GM21717 (cell line): ENCODE data around the gene NHLH1.
"Not testable (repeated sequence)": the region's sequence is repeated elsewhere in the genome, so short reads cannot be mapped to it uniquely, and the experiment has no call there.

ENCODE experiments used
- ATAC-seq: cut with Tn5 transposase; IDR thresholded peaks from one replicate; pipeline ENCODE4 v1.9.1; 2021; ENCODE audit warnings: mild to moderate bottlenecking, moderate library complexity; ENCODE audit not compliant: unreplicated experiment

Gene NHLH1

DNA sequence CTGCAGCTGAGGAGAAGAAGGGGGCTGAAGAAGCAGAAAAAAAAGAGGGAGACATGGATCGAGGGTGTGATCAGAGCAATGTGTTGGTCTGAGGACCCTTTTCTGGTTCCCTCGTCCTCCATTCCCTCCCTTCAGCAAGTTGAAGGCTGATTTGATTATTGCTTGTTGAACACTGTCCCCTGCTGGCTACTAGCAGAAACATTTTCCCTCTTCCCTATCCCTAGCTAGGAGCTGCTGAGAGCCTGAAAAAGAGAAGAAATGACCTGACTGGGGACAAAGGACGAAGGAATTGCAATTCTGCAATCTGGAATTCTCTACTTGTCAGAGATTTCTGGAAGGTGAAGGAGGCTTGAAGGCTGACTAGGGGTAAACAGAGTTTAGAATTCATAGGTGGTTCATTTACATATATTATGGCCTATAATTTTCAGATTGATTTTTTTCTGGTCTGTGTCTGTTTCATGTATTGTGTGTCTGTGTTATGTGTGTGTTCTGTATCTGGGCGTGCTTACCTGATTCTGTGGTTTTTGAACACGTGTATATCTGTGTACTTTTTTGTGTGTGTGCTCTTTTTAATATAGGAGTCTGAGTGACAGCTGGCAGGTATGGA is 9.8 kb downstream of the NHLH1 start:
- ATAC-seq, result no peak

DNA sequence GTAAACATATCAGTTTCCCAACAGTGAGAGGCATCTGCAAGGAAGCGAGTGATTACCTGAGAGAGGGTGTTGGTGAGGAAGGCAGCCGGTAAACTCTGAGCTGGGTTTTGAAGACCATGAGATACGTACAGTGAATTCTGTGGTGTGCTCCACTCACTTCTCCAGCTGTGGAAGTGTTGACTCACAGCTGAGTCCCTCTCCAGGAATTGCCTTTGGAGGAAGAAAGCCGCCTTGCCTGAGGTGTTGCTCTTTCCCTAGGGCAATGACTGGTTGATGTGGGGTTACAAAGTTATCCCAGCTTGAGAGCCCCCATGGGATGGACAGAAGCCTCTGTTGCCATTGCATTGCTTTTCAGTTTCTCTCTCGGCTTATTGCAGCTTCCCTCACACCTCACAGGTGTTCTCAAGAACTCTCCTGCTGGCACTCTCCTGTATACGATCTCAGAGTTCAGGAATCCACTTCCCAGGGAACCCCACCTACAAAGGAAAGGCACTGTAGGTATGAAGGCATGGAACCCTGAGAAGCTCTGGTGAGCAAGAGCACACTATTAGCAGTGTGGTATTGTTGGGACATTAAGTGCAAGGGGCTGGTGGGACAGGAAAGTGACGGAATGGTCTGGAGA is 10.8 kb downstream of the NHLH1 start:
- no peak for ATAC-seq

DNA sequence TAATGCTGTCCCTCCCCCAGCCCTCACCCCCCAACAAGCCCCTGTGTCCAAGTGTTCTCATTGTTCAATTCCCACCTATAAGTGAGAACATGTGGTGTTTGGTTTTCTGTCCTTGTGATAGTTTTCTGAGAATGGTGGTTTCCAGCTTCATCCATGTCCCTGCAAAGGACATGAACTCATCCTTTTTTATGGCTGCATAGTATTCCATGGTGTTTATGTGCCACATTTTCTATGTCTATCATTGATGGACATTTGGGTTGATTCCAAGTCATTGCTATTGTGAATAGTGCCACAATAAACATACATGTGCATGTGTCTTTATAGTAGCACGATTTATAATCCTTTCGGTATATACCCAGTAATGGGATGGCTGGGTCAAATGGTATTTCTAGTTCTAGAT is 17.9 kb downstream of the NHLH1 start:
- not testable (repeated sequence) for ATAC-seq

DNA sequence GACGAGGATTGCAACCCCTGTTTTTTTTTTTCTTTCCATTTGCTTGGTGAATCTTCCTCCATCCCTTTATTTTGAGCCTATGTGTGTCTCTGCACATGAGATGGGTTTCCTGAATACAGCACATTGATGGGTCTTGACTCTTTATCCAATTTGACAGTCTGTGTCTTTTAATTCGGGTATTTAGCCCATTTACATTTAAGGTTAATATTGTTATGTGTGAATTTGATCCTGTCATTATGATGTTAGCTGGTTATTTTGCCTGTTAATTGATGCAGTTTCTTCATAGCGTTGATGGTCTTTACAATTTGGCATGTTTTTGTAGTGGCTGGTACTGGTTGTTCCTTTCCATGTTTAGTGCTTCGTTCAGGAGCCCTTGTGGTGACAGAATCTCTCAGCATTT is 21.5 kb downstream of the NHLH1 start:
- ATAC-seq, result not testable (repeated sequence)

DNA sequence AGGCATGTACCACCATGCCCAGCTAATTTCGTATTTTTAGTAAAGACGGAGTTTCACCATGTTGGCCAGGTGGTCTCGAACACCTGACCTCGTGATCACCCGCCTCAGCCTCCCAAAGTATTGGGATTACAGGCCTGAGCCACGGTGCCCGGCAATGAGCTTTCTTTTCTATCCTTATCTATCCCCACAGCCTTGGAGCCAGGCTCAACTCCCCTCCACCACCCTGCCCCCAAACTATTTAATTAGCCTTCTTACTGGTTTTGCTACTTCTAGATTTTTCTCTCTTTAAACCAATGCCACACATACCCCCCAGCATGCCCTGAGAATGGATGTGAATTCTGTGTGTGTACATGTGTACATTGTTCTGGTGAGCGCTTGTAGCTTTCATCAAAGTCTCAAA is 27.8 kb downstream of the NHLH1 start:
- ATAC-seq, result no peak

DNA sequence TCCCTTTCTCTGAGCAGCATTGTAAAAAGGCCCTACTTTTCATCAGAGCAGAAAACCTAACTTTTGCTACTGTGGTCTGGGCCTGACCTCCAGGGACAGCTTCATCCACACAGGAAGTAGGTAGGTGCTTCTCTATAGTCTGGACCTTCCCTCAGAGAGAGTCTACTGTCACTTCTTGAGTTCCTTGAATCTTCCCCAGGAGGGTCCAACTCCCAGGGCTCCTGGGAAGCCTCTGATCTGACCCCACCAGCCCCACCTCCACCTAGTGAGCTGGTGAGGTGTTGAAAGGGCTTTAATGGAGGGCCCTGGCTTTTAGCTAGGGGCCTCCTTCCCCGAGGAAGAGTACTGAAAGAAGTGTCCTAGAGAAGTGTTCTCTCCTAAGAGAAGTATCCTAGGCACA is 30.8 kb downstream of the NHLH1 start:
- no peak for ATAC-seq

DNA sequence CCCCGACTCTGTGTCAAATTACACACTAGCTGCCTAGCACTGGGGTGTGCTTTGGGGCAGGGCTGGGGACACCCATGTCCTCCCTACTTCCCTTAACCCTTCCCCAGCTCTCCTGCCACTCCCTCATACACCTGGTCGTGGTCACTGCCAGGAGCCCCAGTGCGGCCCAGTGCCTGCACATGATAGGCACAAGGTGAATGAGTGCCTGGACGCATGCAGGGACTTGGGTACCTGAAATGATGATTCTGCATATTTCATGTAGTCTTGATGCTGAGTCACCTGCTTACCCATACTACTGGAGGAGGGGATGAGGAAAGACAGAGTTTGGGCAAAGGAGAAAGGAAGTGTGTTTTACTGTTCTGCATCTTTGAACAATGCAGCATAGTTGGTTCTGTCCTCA is 32.0 kb downstream of the NHLH1 start:
- ATAC-seq, result no peak

DNA sequence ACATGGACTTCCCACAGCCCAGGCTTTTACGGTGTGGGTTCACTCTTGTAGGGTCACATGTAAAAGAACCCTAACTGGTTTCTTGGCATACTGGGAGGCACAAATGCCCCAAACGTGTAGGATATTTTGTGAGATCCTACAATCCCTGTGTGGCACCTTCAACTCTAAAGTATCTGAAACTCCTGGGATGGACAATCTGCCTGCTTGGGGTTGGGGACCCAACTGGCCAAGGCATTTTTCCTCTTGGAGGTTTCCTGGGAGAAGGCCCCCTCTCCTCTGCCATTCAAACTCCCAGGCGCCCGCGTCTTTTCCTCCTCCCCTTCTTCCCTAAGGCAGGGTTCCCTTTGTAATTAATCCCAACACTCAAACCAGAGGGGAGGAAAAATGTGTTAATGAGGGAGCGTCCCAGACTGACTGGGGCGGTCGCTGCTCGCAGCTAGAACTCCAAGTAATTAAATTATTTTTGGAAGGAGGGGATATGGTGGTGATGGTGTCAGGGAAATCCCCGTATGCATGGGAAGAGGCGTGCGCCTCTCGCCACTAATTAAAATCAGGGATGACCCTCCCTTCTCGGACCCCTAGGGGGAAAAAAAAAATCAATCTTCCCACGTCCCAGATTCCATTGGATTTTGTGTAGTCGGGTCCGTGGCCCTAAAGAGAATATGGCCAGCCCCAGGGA is 32.8 kb downstream of the NHLH1 start:
- no peak for ATAC-seq

DNA sequence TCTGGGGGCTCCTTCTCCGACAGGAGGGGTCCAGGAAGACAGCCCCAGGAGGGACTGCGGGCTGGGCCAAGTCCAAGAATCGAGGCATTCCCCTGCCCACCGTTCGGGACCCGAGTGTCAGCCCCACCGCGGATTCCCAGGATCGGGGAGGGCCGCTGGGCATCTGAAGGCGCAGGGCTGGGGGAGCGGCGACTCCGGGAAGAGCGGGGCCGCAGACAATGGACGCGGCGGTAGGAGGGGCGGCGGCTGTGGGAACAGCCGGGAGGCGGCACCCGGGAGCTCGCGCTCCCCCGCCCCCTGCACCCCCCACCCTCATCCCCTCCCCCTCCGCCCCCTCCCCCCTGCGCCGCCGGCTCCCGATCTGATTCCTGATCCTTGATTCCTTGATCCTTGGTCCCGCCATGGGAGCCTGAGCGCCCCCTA is 33.4 kb downstream of the NHLH1 start, which contains the start of gene VANGL2:
Gene VANGL2, plus strand, starts transcription at position 342 of the 423 bp plus-strand sequence. CDS start 15,274 bp downstream, outside the sequence.
- no peak for ATAC-seq

DNA sequence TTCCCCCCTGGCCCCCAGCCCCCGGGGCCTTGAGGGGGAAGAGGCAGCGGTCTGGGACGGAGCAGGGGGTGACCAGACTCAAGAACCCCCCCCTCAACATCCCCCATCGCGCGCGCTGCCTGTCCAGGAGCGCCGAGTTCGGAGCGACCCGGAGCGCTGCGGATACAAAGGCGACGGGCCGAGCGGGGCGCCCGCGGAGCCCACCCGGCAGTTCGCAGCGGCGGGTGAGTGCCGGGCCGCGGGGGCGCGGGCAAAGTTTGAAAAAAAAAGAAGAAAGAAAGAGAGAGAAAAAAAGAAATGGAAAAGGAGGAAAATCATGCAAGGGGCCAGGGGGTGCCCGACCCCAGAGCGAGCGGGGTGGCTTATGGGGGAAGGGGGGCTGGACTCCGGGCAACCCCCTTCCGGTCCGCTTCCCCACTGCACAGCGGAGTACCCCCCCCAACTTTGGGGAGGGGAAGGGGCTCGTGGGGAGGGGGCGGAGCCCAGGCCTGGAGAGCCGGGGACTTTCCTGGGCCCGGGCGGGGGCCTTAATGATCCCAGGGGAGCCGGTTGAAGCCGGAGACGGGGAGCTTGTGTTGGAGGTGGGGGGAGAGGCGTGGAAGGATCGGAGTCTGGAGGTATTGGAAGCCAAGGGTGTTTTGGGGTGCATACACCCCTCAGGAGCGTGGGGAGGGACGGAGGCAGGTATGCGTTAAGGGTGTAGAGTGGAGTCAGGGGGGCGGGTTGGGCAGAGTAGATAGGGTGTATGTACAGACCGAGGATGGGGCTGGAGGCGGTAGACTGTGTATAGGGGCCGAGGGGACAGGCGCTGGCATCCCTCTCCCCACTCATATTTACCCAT is 34.0 kb downstream of the NHLH1 start:
- no peak for ATAC-seq

DNA sequence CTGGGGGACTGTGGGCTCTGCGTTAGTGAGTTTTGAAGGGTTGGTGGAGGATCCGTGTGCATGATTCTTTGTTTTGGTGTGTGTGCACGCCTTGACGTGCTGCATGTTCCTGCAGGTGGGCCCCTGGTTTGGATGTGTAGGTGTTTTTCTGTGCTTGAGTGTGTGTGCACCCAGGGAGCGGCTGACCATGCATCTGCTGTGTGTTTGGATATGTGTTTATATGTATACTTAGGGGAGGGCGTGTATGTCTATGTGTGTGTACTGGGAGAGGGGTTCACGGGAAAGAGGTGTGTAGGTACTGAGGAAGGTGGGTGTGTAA is 34.6 kb downstream of the NHLH1 start:
- ATAC-seq, result no peak

DNA sequence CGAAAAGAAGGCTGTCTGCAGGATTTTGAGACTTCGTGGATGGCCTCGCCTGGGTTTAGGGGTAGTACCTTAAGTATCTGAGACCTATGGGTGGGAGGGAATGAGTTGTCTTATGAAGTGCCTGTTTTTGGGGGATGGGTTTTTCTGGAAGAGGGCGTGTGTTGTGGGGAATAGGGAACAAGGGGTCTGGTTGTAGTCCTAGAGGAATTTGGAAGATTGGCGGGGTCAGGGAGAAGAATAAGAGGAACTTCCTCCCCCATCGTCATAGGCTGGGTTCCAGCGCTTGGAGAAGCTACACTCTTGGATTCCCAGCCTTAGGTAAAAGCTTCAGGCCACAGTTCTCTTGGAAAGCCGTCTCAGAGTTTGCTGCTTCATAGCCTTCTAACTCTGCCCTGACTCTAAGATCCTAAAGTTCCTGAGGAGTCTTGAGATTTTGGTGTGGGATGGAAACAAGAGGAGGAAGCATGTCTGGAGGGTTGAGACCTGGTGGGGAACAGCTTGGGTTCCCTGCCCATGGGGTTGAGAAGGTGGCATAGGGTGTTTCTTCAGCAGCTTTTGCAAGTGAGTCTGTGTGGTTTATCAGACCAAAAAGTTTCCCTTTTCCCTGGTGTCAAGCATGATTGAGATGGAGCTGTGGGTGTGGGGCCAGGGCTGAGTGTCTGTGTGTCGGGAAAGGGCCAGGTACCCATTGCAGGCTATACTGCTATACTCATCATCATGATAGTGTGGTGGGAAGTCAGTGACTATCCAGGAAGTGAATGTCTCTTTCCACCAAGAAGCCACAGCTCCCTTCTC is 35.3 kb downstream of the NHLH1 start:
- no peak for ATAC-seq

DNA sequence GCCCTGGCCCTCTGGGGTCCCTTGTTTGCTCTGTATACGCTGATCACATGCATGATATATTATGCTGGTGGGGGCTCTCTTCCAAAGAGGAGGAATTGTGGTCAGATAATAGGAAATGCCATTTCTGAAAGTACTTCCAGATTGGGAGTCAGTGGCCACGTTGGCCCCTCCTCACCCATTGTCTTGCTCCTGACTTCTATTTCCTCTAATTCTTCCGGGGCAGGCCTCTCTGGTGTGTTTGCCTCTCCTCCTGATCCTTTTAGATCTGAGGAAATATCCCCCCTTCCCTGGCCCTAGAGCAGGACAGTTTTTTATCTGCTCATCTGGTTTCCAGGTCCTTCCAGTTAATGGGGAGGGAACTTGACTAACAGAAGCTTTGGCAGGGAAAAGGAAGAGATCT is 36.4 kb downstream of the NHLH1 start:
- no peak for ATAC-seq

DNA sequence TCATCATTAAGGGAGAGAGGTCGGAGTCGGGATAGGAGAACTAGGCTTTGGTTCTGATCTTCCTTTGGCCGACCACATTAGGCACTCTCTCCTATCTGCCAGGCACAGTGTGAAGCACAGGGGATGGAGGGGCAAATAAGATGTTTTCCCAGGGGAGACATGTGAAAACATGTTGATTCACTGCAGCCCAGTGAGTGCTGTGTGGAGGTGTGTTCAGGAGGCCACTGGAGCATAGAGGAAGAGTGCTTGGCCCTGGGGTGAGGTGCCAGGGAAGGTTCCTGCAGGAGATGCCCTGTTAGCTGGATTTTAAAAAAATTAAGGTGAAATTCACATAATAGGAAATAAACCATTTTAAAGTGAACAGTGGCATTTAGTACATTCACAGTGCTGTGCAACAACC is 37.2 kb downstream of the NHLH1 start:
- no peak for ATAC-seq

DNA sequence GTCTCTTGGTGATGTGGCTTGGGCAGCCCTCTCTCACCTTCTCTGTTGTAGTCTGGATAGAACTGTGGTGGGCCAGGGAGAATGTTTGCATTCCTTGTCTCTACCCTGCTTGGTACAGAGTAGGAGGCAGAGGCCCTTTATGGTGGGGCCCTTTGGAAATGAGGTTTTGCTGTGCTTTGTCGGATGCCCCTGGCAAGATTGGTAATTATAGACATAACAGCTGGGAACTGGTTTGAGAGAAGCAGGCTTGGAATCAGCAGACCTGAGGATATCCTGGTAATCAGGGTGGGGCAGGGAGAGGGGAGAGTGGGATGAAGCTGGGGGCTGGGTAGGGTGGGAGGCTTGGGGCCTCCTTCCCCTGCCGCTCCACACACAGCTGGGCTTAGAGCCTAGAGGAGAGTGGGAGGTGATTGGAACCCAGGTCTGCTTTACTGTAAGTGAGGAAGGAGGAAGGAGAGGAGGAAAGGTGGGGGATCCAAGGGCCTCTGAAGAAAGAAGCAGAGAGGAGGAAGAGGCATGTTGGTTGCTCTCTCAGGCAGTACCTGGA is 38.5 kb downstream of the NHLH1 start:
- ATAC-seq, result no peak

DNA sequence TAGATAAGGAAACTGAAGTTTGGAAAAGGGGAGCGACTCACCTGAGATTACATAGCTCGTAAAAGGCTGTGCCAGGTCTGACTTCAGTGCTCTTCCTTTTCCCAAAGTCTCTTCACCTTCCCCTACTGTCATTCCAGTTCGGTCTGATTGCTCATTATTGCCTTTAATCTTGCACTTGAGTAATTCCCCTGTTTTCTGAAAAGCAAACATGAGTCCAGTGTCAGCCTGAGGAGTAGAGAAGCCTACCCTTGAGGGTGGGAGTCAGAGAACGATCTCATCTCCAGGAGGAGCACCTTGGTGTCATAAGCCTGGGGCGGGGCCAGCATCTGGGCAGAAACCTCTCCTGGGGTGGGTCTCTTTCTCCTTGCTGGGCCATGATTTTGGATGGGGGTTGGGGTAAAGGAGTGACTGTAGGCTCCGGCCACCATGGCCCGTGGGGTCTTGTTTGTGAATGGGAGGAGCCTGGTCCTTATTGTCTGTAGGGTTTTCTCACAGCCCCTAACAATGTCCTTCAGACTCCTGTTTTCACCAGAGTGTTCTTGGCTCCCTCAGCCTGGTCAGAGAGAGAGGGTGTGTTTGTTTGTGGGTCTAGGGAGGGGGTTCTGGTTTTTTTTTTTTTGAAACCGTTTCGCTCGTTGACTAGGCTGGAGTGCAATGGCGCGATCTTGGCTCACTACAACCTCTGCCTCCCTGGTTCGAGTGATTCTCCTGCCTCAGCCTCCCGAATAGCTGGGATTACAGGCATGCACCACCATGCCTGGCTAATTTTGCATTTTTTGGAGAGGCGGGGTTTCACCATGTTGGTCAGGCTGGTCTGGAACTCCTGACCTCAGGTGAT is 39.5 kb downstream of the NHLH1 start:
- no peak for ATAC-seq

DNA sequence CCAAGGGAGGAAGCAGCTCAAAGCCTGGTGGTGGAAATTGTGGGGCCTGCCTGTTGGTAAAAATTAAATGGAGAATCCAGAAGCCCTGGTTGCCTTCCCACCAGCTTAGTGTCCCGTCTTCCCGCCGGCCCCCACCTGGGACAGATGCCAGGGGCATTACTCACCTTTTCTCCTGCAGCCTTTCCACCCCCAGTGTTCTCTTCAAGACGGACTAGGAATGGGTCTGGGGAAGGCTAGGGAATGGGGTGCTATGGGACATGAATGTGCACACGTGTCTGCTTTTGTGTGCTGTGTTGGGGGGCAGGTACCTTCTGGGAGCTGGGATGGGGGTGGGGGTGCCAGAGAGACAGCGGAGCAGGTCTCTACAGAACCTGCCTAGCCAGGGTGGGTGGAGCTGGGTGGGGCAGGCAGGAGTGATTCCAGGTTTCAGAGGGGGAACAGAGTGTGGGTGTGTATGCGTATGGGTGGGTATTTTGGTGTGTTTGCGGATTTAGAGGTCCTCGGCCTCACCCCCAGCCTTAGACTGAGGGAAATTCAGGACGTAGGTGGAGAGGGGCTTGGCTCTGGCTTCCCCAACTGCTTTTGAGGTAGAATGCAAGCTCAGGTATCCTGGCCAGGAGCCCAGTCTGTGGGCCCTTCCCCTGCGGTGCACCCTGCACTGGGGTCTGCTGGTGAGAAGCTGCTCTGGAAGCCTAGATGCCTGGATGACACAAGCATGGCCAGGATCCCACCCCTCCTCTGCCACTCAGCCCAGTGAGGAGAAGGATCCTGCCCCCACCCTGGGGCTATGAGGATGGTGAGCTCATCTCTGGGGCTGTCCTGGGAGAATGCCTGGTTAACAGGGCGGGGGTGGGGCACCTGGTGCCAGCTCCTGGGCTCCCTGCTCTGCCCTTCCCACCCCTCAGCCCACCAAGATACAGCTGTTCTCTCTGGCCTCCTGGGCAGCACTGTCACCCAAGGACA is 41.2 kb downstream of the NHLH1 start:
- no peak for ATAC-seq

DNA sequence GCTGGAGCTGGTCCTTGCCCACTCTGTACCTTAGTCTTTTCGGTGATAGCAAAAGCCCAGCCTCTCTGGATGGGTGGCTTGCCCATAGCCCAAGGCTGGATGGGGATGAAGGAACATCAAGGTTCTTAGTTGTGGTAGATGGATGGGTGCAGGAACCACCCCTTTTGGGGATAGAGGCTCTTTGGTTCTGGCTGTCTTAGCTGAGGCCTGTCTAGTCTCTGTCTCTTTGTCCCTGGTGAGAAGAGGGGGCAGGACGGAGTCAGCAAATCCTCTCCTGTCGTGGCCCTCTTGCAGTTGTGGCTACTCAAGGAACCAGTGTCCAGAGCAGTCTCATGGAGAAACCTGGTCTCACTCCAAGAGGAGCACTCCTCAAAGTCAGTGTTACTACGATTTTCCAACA is 42.0 kb downstream of the NHLH1 start:
- no peak for ATAC-seq
